Measurements from ENCODE around the gene DTNB.
A peak's percentile ranks its signal among the peaks of the same experiment; 100 is the strongest.
"Not testable (repeated sequence)": the region's sequence is repeated elsewhere in the genome, so short reads cannot be mapped to it uniquely, and the experiment has no call there.

Gene DTNB

DNA sequence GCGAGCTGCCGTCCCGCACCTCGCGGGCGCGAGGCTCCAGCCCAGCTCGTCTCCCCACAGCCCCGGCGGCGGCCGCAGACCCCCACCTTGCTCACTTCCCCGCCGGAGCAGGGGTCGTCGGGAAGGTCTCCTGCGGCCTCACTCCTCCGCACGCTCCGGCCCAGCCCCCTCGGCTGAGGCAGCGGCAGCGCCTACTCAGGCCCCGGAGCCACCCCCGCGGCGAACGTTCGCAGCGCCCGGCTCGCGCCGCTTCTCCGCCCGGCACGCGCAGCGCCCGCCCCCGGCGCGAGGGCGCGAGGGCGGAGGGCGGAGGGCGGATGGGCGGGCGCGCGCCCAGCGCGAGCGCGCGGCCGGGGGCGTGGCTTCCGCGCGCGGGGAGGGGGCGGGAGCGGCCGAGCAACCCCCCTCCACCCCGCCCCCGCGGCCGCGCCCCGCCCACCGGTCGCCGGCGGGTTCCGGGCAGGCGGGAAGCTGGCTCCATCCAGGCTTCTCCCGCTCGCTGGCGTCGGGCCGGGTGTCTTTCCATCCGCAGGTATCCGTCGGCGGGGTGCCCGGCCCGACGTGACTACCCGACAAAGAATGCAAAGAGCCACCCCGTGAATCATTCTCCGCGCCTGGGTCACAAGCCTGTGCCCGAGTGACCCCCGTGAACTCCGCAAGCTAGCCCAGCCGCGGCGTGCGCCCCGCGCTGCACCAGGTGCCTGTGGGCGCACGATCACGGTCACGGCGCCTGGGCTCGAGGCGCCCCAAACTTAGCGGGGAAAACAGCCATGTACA lies at the start of gene DTNB:
Gene DTNB, minus strand, starts transcription at position 278 of the 777 bp plus-strand sequence. CDS start 20,917 bp downstream, outside the sequence.
- no peaks in the 10 kb centered on the region for H3K9me3 Mint-ChIP-seq
- DNase-seq (peak; percentile 74), ATAC-seq (peak; percentile 57)
- H3K27ac Mint-ChIP-seq, result peak within 1 kb of the TSS; percentile 48
- H3K4me3 Mint-ChIP-seq, result peak within 1 kb of the TSS; percentile 83
- peaks cover 2% of the 10 kb centered on the region for H3K27me3 Mint-ChIP-seq
- no peaks in the 10 kb centered on the region for H3K36me3 Mint-ChIP-seq (ENCODE audit: low read depth)
- peaks cover 29% of the 10 kb centered on the region for H3K4me1 Mint-ChIP-seq

DNA sequence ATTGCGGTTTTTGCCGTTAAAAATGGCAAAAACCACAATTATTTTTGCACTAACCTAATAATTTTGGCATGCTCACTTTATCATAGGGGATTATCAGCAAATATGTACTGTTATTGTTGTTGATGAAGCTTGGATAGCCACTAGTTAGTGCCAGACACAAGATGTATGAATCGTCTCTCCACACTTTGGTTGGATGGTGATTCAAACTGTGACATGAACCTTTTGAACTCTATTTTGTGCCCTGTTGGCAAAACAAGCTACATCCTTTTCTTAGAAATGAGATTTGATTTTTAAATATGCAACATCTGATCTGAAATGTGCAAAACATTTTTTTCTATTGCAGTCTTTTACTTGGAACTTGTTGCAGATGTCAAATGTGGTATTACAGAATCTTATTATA lies 48.8 kb upstream of the DTNB start:
- no peaks in the 10 kb centered on the region for H3K4me1 Mint-ChIP-seq
- no peaks in the 10 kb centered on the region for H3K36me3 Mint-ChIP-seq (ENCODE audit: low read depth)
- H3K27ac Mint-ChIP-seq, result no peak overlapping the region
- DNase-seq (no peak), ATAC-seq (no peak)
- no peak overlapping the region for H3K4me3 Mint-ChIP-seq
- peaks cover 3% of the 10 kb centered on the region for H3K27me3 Mint-ChIP-seq
- H3K9me3 Mint-ChIP-seq, result no peaks in the 10 kb centered on the region

DNA sequence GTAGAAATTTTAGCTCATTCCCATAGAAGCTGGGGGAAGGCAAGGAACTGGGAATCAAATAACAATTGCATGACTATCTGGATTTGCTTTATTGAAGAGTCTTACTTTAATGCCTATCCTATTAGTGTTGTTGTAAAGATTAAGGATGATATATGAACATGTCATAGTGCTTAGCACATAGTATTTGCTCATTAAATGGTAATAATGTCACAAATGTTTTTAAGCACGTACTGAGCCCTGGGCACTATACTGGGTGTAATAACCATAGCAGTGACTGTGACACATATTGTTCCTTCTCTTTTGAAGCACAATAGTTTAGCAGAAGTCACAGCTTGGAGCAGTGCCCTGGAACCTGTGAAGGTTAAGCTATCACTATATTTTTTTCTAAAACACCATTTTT lies 47.2 kb upstream of the DTNB start:
- DNase-seq, result no peak
- no peak for ATAC-seq
- Mint-ChIP-seq H3K4me3 (no peak overlapping the region), H3K27me3 (no peaks in the 10 kb centered on the region), H3K9me3 (no peaks in the 10 kb centered on the region), H3K27ac (no peak overlapping the region), H3K4me1 (no peaks in the 10 kb centered on the region), H3K36me3 (ENCODE audit: low read depth) (no peaks in the 10 kb centered on the region)

DNA sequence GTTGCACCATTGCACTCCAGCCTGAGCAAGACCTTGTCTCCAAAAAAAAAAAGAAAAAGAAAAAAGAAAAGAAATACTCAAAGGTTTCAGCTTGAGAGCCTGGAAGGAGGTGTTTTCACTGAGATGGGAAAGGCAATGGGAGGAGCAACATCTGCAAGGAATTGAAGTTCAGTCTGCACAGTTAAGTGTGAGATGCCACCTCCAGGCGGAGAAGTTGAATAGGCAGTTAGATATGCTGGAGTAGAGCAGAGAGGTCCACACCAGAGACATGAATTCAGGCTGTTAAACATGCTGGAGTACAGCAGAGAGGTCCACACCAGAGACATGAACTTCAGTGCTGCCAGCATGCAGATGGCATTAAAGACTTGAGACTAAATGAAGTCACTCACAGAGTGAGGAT lies 41.4 kb upstream of the DTNB start:
- Mint-ChIP-seq H3K27ac (no peak overlapping the region), H3K36me3 (ENCODE audit: low read depth) (no peaks in the 10 kb centered on the region), H3K4me1 (peaks cover 10% of the 10 kb centered on the region), H3K9me3 (no peaks in the 10 kb centered on the region), H3K27me3 (peaks cover 10% of the 10 kb centered on the region), H3K4me3 (no peak overlapping the region)
- no peak for ATAC-seq
- DNase-seq, result no peak

DNA sequence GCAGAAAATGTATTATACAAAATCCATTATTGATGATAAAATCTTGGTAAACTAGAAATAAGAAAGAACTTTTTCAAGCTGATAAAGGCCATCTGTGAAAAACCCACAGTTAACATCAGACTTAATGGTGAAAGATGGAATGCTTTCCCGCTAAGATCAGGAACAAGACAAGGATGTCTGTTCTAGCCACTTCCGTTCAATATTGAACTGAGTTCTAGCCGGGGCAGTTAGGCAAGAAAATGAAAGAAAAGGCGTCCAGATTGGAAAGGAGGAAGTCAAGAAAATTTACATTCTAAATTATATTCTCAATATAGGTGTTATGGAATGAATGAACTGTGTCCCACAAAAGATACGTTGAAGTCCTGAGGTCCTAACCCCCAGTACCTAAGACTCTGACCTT lies 39.1 kb upstream of the DTNB start:
- Mint-ChIP-seq H3K27me3 (peaks cover 15% of the 10 kb centered on the region), H3K9me3 (no peaks in the 10 kb centered on the region), H3K4me1 (peaks cover 12% of the 10 kb centered on the region), H3K4me3 (no peak overlapping the region), H3K27ac (no peak overlapping the region), H3K36me3 (ENCODE audit: low read depth) (no peaks in the 10 kb centered on the region)
- ATAC-seq (no peak), DNase-seq (no peak)

DNA sequence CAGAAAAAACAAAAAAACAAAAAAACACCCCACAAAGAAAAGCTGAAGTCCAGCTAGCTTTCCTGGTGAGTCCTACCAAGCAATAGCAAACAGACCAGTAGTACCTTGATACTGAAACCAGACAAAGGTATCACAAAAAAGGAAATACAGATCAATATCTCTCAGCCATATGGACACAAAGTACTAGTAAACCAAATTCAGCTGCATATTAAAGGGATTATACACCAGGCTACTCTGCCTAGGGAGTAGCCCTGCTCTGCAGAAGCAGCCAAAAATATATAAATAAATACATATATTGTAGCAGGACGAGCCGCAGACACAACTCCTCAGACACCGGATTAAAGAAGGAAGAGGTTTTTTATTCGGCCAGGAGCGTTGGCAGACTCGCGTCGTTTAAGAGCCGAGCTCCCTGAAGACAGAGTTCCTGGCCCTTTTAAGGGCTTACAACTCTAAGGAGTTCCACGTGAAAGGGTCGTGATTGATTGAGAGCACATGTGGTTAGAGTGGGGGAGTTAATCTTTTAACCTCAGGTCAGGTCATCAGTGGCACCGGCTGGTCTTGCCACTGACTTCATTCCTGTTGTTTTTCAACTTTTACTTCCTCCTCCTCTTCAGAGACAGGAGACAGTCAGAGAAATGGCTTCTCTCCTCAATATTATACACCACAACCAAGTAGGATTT lies 38.4 kb upstream of the DTNB start:
- peak overlapping the region; percentile 25 for H3K4me3 Mint-ChIP-seq
- peak; percentile 33 for ATAC-seq
- H3K36me3 Mint-ChIP-seq (ENCODE audit: low read depth), result no peaks in the 10 kb centered on the region
- no peaks in the 10 kb centered on the region for H3K9me3 Mint-ChIP-seq
- H3K4me1 Mint-ChIP-seq, result peaks cover 12% of the 10 kb centered on the region
- peaks cover 15% of the 10 kb centered on the region for H3K27me3 Mint-ChIP-seq
- no peak overlapping the region for H3K27ac Mint-ChIP-seq
- no peak for DNase-seq

DNA sequence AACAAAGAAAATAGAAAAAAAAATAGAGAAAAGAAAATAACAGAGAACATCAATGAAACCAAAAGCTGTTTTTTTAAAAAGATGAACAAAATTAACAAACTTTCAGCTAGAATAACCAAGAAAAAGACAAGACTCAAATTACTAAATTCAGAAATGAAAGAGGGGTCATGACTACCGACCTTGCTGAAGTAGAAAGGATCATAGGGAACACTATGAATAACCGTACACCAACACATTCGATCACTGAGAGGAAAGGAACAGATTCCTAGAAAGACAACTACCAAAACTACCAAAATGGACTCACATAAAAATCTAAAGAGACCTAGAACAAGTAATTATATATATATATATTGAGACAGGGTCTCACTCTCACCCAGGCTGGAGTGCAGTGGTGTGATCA lies 37.4 kb upstream of the DTNB start:
- DNase-seq (no peak), ATAC-seq (no peak)
- H3K27ac Mint-ChIP-seq, result no peak overlapping the region
- peaks cover 15% of the 10 kb centered on the region for H3K27me3 Mint-ChIP-seq
- H3K4me1 Mint-ChIP-seq, result peaks cover 12% of the 10 kb centered on the region
- no peaks in the 10 kb centered on the region for H3K36me3 Mint-ChIP-seq (ENCODE audit: low read depth)
- no peak overlapping the region for H3K4me3 Mint-ChIP-seq
- no peaks in the 10 kb centered on the region for H3K9me3 Mint-ChIP-seq

DNA sequence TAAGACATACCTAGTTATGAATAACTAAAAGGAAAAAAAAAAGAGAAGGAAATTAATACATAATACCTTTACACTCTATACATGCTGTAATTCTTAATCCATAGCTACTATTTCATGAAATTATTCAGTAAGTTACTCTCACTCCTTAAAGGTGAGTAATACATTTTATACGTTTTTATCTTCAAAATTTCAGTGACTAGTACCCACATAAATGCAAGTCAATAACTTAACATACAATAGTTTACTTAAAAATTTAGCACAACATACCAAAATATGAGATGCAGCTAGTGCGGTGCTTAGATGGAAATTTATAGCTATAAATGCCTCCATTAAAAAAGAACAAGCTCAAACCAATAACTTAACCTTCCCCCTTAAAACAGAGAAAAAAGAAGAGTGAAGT lies 36.0 kb upstream of the DTNB start:
- Mint-ChIP-seq H3K9me3 (no peaks in the 10 kb centered on the region), H3K36me3 (ENCODE audit: low read depth) (no peaks in the 10 kb centered on the region), H3K4me1 (peaks cover 12% of the 10 kb centered on the region), H3K4me3 (no peak overlapping the region), H3K27ac (no peak overlapping the region), H3K27me3 (peaks cover 15% of the 10 kb centered on the region)
- ATAC-seq (no peak), DNase-seq (no peak)

DNA sequence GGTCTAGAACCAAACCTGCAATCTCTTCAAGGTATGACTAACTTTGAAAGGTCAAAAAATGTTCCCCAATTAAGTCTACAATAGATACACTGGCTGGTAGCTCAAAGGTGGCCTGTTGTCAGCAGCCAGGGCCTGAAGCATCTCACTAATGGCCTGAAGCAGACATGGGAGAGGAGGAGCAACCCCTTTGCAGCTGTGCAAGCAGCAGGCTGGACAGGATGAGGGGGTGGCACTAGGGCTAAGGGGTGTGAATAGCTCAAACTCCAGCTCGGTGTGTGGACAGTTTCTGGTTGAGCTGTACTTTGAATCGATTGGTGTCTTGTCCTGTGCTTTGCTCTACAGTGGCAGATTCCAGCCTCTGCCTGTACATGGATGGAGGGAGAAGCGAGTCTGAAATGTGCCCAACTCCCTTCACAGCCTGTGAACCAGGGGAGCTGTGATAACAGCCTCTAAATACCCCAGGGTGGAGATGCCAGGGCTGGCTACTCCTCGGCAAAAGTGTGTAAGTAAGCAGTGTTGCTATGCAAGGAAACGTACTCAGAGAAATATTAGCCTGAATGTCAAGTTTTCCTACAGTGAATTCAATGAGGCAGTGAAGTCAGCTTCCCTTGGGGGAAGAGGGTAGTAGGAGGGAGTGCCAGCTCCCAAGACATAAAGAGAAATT lies 34.7 kb upstream of the DTNB start:
- peak; percentile 46 for ATAC-seq
- Mint-ChIP-seq H3K27ac (no peak overlapping the region), H3K4me3 (no peak overlapping the region)

DNA sequence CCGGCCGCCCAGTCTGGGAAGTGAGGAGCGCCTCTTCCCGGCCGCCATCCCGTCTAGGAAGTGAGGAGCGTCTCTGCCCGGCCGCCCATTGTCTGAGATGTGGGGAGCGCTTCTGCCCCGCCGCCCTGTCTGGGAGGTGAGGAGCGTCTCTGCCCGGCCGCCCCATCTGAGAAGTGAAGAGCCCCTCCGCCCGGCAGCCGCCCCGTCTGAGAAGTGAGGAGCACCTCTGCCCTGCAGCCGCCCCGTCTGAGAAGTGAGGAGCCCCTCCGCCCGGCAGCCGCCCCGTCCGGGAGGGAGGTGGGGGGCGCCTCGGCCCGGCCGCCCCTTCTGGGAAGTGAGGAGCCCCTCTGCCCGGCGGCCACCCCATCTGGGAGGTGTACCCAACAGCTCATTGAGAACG lies 32.2 kb upstream of the DTNB start:
- not testable (repeated sequence) for H3K27ac Mint-ChIP-seq; H3K9me3 Mint-ChIP-seq; ATAC-seq; H3K36me3 Mint-ChIP-seq (ENCODE audit: low read depth); DNase-seq; H3K27me3 Mint-ChIP-seq; H3K4me3 Mint-ChIP-seq; H3K4me1 Mint-ChIP-seq

More for the DNA sequence above, 34.7 kb upstream of the DTNB start:
- Mint-ChIP-seq H3K9me3 (no peaks in the 10 kb centered on the region), H3K36me3 (ENCODE audit: low read depth) (no peaks in the 10 kb centered on the region), H3K27me3 (peaks cover 14% of the 10 kb centered on the region), H3K4me1 (peaks cover 12% of the 10 kb centered on the region)
- no peak for DNase-seq

DNA sequence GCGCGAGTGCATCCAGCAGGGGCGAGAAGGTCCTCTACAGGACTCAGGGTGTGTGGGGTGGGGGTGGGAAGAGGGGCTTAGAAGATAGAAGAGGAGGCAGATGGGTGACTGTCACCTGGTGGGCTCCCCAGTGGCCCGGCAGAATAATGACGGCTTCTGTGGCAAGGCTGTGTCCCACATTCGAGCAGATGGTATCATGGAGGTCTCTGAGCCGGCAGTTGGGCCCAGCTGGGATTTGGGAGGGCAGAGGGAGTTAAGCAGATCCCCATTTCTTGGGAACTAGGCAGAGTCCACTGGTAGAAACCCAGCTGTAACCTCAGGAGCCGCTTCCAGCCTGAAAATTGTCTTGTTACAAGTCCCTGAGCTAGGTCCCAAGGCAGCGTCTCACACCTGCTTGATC lies 28.4 kb upstream of the DTNB start:
- H3K27ac Mint-ChIP-seq, result no peak overlapping the region
- no peaks in the 10 kb centered on the region for H3K36me3 Mint-ChIP-seq (ENCODE audit: low read depth)
- no peaks in the 10 kb centered on the region for H3K4me1 Mint-ChIP-seq
- ATAC-seq (no peak), DNase-seq (no peak)
- no peak overlapping the region for H3K4me3 Mint-ChIP-seq
- no peaks in the 10 kb centered on the region for H3K27me3 Mint-ChIP-seq
- no peaks in the 10 kb centered on the region for H3K9me3 Mint-ChIP-seq

DNA sequence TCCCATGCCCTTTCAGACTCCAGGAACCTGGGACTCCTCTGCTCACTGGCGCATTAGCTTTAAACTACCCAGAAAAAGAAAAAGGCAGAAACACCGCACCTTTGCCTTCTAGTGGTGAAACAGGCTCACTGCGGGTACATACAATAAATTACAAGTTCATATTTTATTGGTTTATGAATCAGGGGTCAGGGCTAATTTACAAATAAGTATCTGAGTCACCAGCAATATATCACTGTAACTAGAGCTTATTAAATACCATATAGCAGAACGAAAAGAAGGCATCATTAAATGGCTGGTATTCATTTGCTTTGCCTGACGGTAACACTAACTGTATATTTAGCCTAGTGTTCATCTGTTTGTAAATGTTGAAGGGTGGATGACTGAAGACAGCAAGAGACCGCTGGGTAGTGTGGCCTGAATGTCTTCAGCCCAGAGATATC lies 26.9 kb upstream of the DTNB start:
- no peaks in the 10 kb centered on the region for H3K4me1 Mint-ChIP-seq
- DNase-seq (peak; percentile 11), ATAC-seq (no peak)
- no peak overlapping the region for H3K4me3 Mint-ChIP-seq
- no peaks in the 10 kb centered on the region for H3K36me3 Mint-ChIP-seq (ENCODE audit: low read depth)
- H3K27ac Mint-ChIP-seq, result no peak overlapping the region
- peaks cover 2% of the 10 kb centered on the region for H3K27me3 Mint-ChIP-seq
- no peaks in the 10 kb centered on the region for H3K9me3 Mint-ChIP-seq

DNA sequence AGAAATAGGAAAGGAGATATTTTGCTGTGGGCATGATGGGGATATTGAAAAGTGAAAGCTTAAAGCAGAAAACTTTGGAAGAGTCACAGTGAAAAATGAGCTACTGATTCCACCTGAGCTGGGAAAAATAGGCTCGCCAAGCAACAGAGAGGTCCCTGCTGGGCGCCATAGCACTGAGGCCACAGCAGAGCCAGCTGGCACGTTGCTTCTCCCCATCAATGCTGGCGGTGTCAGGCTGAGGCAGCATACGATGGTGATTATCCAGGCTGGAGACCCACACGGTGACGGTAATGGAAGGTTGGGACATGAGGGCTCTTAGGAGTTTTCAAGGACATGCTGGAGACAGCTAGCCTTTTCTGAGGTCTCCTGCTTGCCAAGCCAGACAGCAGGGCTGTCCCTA lies 25.8 kb upstream of the DTNB start:
- no peaks in the 10 kb centered on the region for H3K9me3 Mint-ChIP-seq
- no peak for DNase-seq
- no peak overlapping the region for H3K4me3 Mint-ChIP-seq
- H3K27me3 Mint-ChIP-seq, result peaks cover 2% of the 10 kb centered on the region
- H3K4me1 Mint-ChIP-seq, result no peaks in the 10 kb centered on the region
- no peaks in the 10 kb centered on the region for H3K36me3 Mint-ChIP-seq (ENCODE audit: low read depth)
- no peak for ATAC-seq
- no peak overlapping the region for H3K27ac Mint-ChIP-seq

DNA sequence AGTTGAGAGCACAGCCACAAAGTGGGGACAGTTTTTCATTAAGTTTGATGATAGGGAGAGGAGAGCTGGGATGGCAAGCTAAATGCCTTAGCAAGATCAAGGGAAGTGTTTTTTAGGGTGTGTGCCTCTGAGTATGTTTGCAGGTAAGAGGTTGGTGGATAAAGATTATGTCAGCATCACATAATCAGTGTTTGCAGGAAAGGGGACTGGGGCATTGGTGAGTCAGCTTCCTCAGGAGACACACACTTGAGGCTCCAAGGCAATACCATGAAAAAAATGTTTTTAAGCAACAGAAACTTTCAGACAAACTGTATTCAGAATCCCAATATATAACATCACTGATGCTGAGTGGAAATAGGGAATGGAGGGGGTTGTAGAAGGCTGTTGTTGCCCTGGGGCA lies 25.4 kb upstream of the DTNB start:
- no peaks in the 10 kb centered on the region for H3K36me3 Mint-ChIP-seq (ENCODE audit: low read depth)
- peak; percentile 42 for ATAC-seq
- peaks cover 2% of the 10 kb centered on the region for H3K27me3 Mint-ChIP-seq
- no peak for DNase-seq
- H3K27ac Mint-ChIP-seq, result no peak overlapping the region
- no peaks in the 10 kb centered on the region for H3K9me3 Mint-ChIP-seq
- H3K4me1 Mint-ChIP-seq, result no peaks in the 10 kb centered on the region
- no peak overlapping the region for H3K4me3 Mint-ChIP-seq

Data from activated naive CD8-positive, alpha-beta T cell treated with anti-CD3 and anti-CD28 coated beads, Interleukin-2, amount 50 U/mL, for 24 hours (primary cell).